Dermis microvascular lymphatic vessel endothelial cell (primary cell): Measurements from ENCODE around the gene HMGCLL1. TPM values are rescaled to one million over a fixed set of nuclear protein-coding genes. Genes with fewer than 3 reads are reported as not detected.

Experiments
- DNase-seq, 2 donors: peaks; one replicate each; pipeline versions ENCODE4 v3.0.0 to v3.0.0-alpha.2; 2010; ENCODE audit warnings: low read depth in 2 of 2
- total RNA-seq: library from RNA; depleted of rRNA; stranded (reverse); fragments of >200 nt; gene quantifications from 2 replicates; pipeline ENCODE4 v1.2.1, GENCODE V29; 2014

Gene HMGCLL1
- total RNA-seq, 1 donor from 2014 or later, result not detected

GRCh38 chr6:55445648-55446204, 133.3 kb downstream of the HMGCLL1 start:
- peak; percentile 12 to 39 for DNase-seq

- DNase-seq, result no peak
Observed at GRCh38 chr6:55443238-55444134, 135.5 kb downstream of the HMGCLL1 start.

- no peak for DNase-seq
Observed at GRCh38 chr6:55438203-55438602, 140.8 kb downstream of the HMGCLL1 start.

DNA sequence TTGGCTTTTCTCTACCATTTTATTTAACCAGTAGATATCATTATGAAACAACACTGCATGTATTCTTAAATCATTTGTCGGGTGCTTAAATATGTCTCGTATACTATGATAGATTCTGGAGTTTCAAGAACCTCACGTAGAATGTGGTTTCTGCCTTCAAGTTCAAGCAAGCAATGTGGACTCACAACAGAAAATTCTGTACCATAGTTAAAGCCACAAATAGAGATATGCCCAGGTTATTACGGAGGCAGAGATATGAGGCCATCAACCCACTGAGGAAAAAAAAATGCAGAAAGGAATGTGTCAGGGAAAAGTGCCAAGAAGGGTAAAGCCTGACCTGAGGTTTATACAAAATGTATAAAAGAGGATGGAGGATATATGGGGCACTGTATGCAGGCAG, 141.9 kb downstream of the HMGCLL1 start:
- DNase-seq, result no peak

DNA sequence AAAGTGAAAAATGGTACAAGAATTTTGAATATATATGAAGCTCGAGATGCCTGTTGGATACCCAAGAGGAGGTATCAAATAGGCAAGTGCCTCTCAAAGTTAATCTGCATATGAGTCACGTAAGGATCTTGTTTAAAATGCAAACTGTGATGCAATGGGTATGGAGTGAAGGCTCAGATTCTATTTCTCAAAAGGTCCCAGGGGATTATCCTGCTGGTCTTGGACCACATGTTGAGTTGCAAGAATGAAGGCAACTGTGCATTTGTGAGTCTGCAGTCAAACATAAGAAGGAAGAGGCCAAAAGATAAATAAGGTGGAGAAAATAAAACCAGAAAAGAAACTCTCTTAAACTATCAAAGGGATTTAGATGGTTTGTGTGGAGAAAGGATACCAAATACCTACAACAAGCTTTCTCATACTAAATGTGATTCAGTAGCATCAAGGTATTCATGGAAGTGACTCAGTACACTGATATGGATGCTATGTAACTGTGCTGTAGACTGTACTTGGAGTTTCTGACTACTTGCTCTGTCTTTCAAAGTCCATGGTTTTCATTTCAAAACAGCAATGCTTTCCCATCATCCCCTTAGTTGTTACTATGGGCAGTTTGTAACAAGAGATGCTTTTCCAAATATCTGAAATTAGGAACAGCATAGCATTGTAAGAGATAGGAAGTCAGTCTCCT, 145.4 kb downstream of the HMGCLL1 start:
- no peak for DNase-seq

DNA sequence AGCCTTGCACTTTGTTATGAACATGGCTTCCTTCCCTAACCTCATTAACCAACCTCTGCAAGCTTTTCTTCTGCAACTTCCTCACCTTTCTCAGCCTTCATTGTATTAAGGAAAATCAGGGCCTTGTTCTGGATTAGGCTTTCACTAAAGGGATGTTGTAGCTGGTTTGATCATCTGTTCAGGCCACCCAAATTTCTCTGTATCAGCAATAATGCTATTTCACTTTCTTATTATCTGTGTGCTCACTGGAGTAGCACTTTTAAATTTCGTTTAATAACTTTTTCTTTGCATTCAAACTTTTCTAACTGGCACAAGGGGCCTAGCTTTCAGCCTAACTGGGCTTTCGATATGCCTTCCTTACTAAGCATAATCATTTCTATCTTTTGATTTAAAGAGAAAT, 155.1 kb downstream of the HMGCLL1 start:
- no peak for DNase-seq

- DNase-seq, result no peak
Observed at GRCh38 chr6:55410674-55411073, 168.3 kb downstream of the HMGCLL1 start.

- no peak for DNase-seq
Observed at GRCh38 chr6:55405474-55406235, 173.3 kb downstream of the HMGCLL1 start.

- no peak for DNase-seq
Observed at GRCh38 chr6:55399351-55399750, 179.6 kb downstream of the HMGCLL1 start.

- DNase-seq, result no peak
Observed at GRCh38 chr6:55397986-55398385, 181.0 kb downstream of the HMGCLL1 start.

GRCh38 chr6:55395871-55396270, 183.1 kb downstream of the HMGCLL1 start:
- no peak for DNase-seq

DNA sequence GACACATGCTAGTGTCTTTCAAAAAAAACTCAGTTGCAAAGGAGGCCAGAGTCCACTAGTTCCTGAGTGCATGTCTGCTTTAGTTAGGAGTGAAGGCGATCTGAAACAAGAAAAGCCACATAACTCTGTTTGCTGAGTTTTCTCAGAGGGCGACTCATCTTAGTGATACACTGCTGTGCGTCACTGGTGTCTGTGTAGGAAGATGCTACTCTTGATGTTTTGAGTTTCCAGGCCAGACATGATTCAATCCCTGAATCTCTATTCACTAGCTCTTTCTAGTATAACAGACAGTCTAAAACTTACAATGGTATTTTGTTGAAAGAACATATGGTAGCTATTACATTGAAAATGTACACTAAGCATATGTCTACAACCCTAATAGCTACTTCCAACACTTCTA, 190.8 kb downstream of the HMGCLL1 start:
- no peak for DNase-seq
